Caco-2 (cell line): ENCODE measurements around the gene HES2. TPM values are rescaled to one million over a fixed set of nuclear protein-coding genes. Genes with fewer than 3 reads are reported as not detected.

Experiments used
- BruUV-seq: library from RNA; stranded (reverse); fragments of 400-500 nt; replicated peaks from 2 replicates; lab custom pipeline; 2021; lab: Mats Ljungman, UMichigan
- CTCF ChIA-PET: fragments of 300-600 bp; sonication (Branson Sonifier 250); formaldehyde crosslinking; loops from one replicate; lab custom pipeline; 2022; ENCODE audit warnings: antibody characterized with exemption; lab: Charles Lee
- POLR2A ChIA-PET: fragments of 300-600 bp; sonication (Branson Sonifier 250); formaldehyde crosslinking; loops from one replicate; lab custom pipeline; 2022; ENCODE audit warnings: antibody characterized with exemption; lab: Charles Lee
- DNase-seq, 2 experiments: peaks; one replicate each; pipeline versions ENCODE4 v3.0.0 to v3.0.0-alpha.2; 2020 to 2022
- H3K27me3 ChIP-seq: replicated peaks from 2 replicates; pipeline ENCODE4 v1.6.0; 2011; ENCODE audit warnings: low read length; ENCODE audit not compliant: control insufficient read depth, insufficient read depth
- H3K36me3 ChIP-seq: 2 replicates; pipeline ENCODE4 v1.5.1; 2011; ENCODE audit warnings: low read length; ENCODE audit not compliant: control insufficient read depth, insufficient read depth
- H3K4me1 ChIP-seq: fragments of 250-450 bp; sonication (Bioruptor Pico); 2 replicates; pipeline ENCODE4 v1.5.1; 2020; ENCODE audit warnings: mild to moderate bottlenecking
- H3K4me3 ChIP-seq: 2 replicates; pipeline ENCODE4 v1.5.1; 2011; ENCODE audit warnings: low read depth, mild to moderate bottlenecking, control low read depth, low read length
- H3K9me3 ChIP-seq: fragments of 250-450 bp; sonication (Bioruptor Pico); 2 replicates; pipeline ENCODE4 v1.5.1; 2020; ENCODE audit warnings: mild to moderate bottlenecking, moderate library complexity
- H3K27ac Mint-ChIP-seq: one replicate; pipeline ENCODE4 v1.8.0; 2022; ENCODE audit warnings: mixed read lengths; ENCODE audit not compliant: unreplicated experiment
- H3K27me3 Mint-ChIP-seq: one replicate; pipeline ENCODE4 v1.8.0; 2022; ENCODE audit warnings: mixed read lengths; ENCODE audit not compliant: insufficient read depth, unreplicated experiment
- H3K36me3 Mint-ChIP-seq: one replicate; pipeline ENCODE4 v1.8.0; 2022; ENCODE audit warnings: mild to moderate bottlenecking, mixed read lengths; ENCODE audit not compliant: insufficient read depth, unreplicated experiment
- H3K4me1 Mint-ChIP-seq: one replicate; pipeline ENCODE4 v1.8.0; 2022; ENCODE audit warnings: low read depth, mixed read lengths; ENCODE audit not compliant: unreplicated experiment
- H3K4me3 Mint-ChIP-seq: one replicate; pipeline ENCODE4 v1.8.0; 2022; ENCODE audit warnings: mild to moderate bottlenecking, moderate library complexity, mixed read lengths; ENCODE audit not compliant: unreplicated experiment
- H3K9me3 Mint-ChIP-seq: one replicate; pipeline ENCODE4 v1.8.0; 2022; ENCODE audit warnings: mixed read lengths; ENCODE audit not compliant: unreplicated experiment
- CTCF ChIP-seq, 2 experiments: fragments of 200-600 bp in 1 of 2; IDR thresholded peaks; 1 replicate in 1 of 2; 2 replicates in 1 of 2; pipeline versions ENCODE4 v1.5.1 to v1.8.0; 2011 to 2022; ENCODE audit warnings: antibody characterized with exemption in 1 of 2, control low read depth in 1 of 2, inconsistent platforms in 1 of 2, low read depth in 1 of 2, low read length in 1 of 2, mild to moderate bottlenecking in 1 of 2, moderate library complexity in 1 of 2; ENCODE audit not compliant: insufficient read depth in 1 of 2, severe bottlenecking in 1 of 2, unreplicated experiment in 1 of 2
- intact Hi-C: fragments of 100-400 bp; cut with micrococcal nuclease; formaldehyde crosslinking; loops from one replicate; pipeline ENCODE4 v1.10.0; 2022; ENCODE audit not compliant: unreplicated experiment
- total RNA-seq: library from RNA; stranded (reverse); gene quantifications from 2 replicates; pipeline ENCODE4 v1.2.3, GENCODE V29; 2022

The HES2 gene
- total RNA-seq, 1 experiment from 2014 or later = 0.91 TPM

GRCh38 chr1:6414443-6414844 lies 5.3 kb downstream of the HES2 start:
- H3K27me3 Mint-ChIP-seq = no peaks in the 10 kb centered on the region

GRCh38 chr1:6412896-6413295 lies 6.8 kb downstream of the HES2 start:
- no peaks in the 10 kb centered on the region; the same call in 1 of the 2 replicates for H3K27me3 ChIP-seq
- peaks cover 20% of the 10 kb centered on the region for H3K4me1 ChIP-seq
- intact Hi-C loops = no loop called here
- H3K36me3 Mint-ChIP-seq = no peaks in the 10 kb centered on the region
- H3K9me3 ChIP-seq = no peaks in the 10 kb centered on the region
- H3K27ac Mint-ChIP-seq = no peak overlapping the region
- peaks cover 12% of the 10 kb centered on the region for H3K4me1 Mint-ChIP-seq
- peak in 1 of 2 experiments; percentile 16 for DNase-seq
- POLR2A ChIA-PET = no interaction called here
- no peak overlapping the region for H3K4me3 ChIP-seq
- H3K27me3 Mint-ChIP-seq = no peaks in the 10 kb centered on the region
- no peaks in the 10 kb centered on the region for H3K36me3 ChIP-seq
- BruUV-seq = no TSS peak
- CTCF ChIA-PET = interaction anchor here (0.6 to 0.9 kb wide), 2 partner anchors 41 to 282 kb away, joined by 3 to 4 read pairs; no protein-coding TSS in a partner anchor
- H3K9me3 Mint-ChIP-seq = no peaks in the 10 kb centered on the region
- no peak for TF ChIP-seq CTCF (IDR thresholded peaks at IDR 0.05; ENCODE audit: insufficient read depth in 1 of 2, low read depth in 1 of 2, low read length in 1 of 2, severe bottlenecking in 1 of 2, unreplicated experiment in 1 of 2)
- no peak overlapping the region for H3K4me3 Mint-ChIP-seq

More at GRCh38 chr1:6414443-6414844, 5.3 kb downstream of the HES2 start:
- no peaks in the 10 kb centered on the region for H3K36me3 ChIP-seq
- Mint-ChIP-seq H3K36me3 (no peaks in the 10 kb centered on the region), H3K27ac (no peak overlapping the region), H3K9me3 (no peaks in the 10 kb centered on the region), H3K4me1 (peaks cover 12% of the 10 kb centered on the region), H3K4me3 (peak overlapping the region; percentile 33)
- peaks cover 20% of the 10 kb centered on the region for H3K4me1 ChIP-seq
- intact Hi-C loops = no loop called here
- H3K4me3 ChIP-seq = no peak overlapping the region
- peak; percentile 42 to 58 for DNase-seq
- H3K27me3 ChIP-seq = peaks cover 2% of the 10 kb centered on the region; the same call in 1 of the 2 replicates
- TF ChIP-seq CTCF (IDR thresholded peaks at IDR 0.05; ENCODE audit: insufficient read depth in 1 of 2, low read depth in 1 of 2, low read length in 1 of 2, severe bottlenecking in 1 of 2, unreplicated experiment in 1 of 2) = peak; percentile 46 to 52
- ChIA-PET CTCF (interaction anchor here (0.7 to 1.7 kb wide), 5 partner anchors 9 to 169 kb away, joined by 3 to 8 read pairs (median 4); partner anchors contain the start of gene ACOT7), POLR2A (no interaction called here)
- BruUV-seq = no TSS peak
- H3K9me3 ChIP-seq = no peaks in the 10 kb centered on the region

GRCh38 chr1:6410248-6410893 lies 9.3 kb downstream of the HES2 start:
- BruUV-seq = no TSS peak
- Mint-ChIP-seq H3K27me3 (no peaks in the 10 kb centered on the region), H3K4me1 (peaks cover 9% of the 10 kb centered on the region), H3K36me3 (no peaks in the 10 kb centered on the region), H3K9me3 (no peaks in the 10 kb centered on the region), H3K27ac (no peak overlapping the region), H3K4me3 (no peak overlapping the region)
- Histone ChIP-seq H3K4me1 (peaks cover 20% of the 10 kb centered on the region), H3K9me3 (no peaks in the 10 kb centered on the region), H3K36me3 (no peaks in the 10 kb centered on the region), H3K4me3 (no peak overlapping the region), H3K27me3 (no peaks in the 10 kb centered on the region; the same call in 1 of the 2 replicates)
- CTCF ChIA-PET = interaction anchor here (0.7 kb wide), 1 partner anchor 191 kb away, joined by 6 read pairs; no protein-coding TSS in a partner anchor
- intact Hi-C loops = no loop called here
- POLR2A ChIA-PET = no interaction called here
- DNase-seq = no peak
- TF ChIP-seq CTCF (IDR thresholded peaks at IDR 0.05; ENCODE audit: insufficient read depth in 1 of 2, low read depth in 1 of 2, low read length in 1 of 2, severe bottlenecking in 1 of 2, unreplicated experiment in 1 of 2) = no peak
